HEK293 (cell line): Measurements from ENCODE around the gene TTC7B.

ENCODE experiments used
- CTCF ChIP-seq: fragments of 450-650 bp; formaldehyde crosslinking; IDR thresholded peaks from 2 replicates; pipeline ENCODE4 v1.5.1; 2016; ENCODE audit warnings: missing biosample characterization, missing genetic modification characterization
- GFI1B ChIP-seq: fragments of 450-650 bp; formaldehyde crosslinking; IDR thresholded peaks from 2 replicates; pipeline ENCODE4 v1.5.1; 2016; ENCODE audit warnings: missing biosample characterization, missing genetic modification characterization
- ZNF37A ChIP-seq: fragments of 450-650 bp; IDR thresholded peaks from 2 replicates; pipeline ENCODE4 v1.5.1; 2018; ENCODE audit warnings: missing biosample characterization, missing genetic modification characterization
- ZNF398 ChIP-seq: fragments of 450-650 bp; formaldehyde crosslinking; IDR thresholded peaks from 2 replicates; pipeline ENCODE4 v1.5.1; 2017; ENCODE audit warnings: missing biosample characterization, missing genetic modification characterization
- ZNF423 ChIP-seq: fragments of 450-650 bp; formaldehyde crosslinking; IDR thresholded peaks from 2 replicates; pipeline ENCODE4 v1.5.1; 2016; ENCODE audit warnings: missing biosample characterization, missing genetic modification characterization
- ZNF530 ChIP-seq: fragments of 450-650 bp; formaldehyde crosslinking; IDR thresholded peaks from 2 replicates; pipeline ENCODE4 v1.5.1; 2016; ENCODE audit warnings: low read depth, missing biosample characterization, missing genetic modification characterization
- ZNF555 ChIP-seq: fragments of 450-650 bp; formaldehyde crosslinking; conservative IDR thresholded peaks from 2 replicates; pipeline ENCODE4 v1.5.1; 2017; ENCODE audit warnings: missing biosample characterization, mild to moderate bottlenecking, missing genetic modification characterization, inconsistent platforms
- ZNF707 ChIP-seq: fragments of 450-650 bp; formaldehyde crosslinking; IDR thresholded peaks from 2 replicates; pipeline ENCODE4 v1.5.1; 2016; ENCODE audit warnings: missing biosample characterization, missing genetic modification characterization
- ZSCAN16 ChIP-seq: fragments of 450-650 bp; formaldehyde crosslinking; IDR thresholded peaks from 2 replicates; pipeline ENCODE4 v1.5.1; 2016; ENCODE audit warnings: missing biosample characterization, missing genetic modification characterization

GRCh38 chr14:90475298-90475697 lies 340.9 kb downstream of the TTC7B start:
- TF ChIP-seq CTCF (tag by site-specific recombination) (no peak), GFI1B (tag by site-specific recombination) (no peak), ZNF555 (tag by site-specific recombination) (no peak), ZNF530 (tag by site-specific recombination) (no peak), ZNF37A (tag by site-specific recombination) (no peak), ZNF707 (tag by site-specific recombination) (no peak), ZNF398 (tag by site-specific recombination) (no peak), ZSCAN16 (tag by site-specific recombination) (no peak), ZNF423 (tag by site-specific recombination) (no peak)
